Measurements from ENCODE around the gene ERBB2. TPM values are rescaled to one million over a fixed set of nuclear protein-coding genes. Genes with fewer than 3 reads are reported as not detected.

Gene ERBB2
- total and polyA plus RNA-seq, 9 of the 15 experiments (the other 6 are each of a cell fraction or from before 2014, with no cell fraction given), result 0.74 to 5.6 (median 3.3) TPM

DNA sequence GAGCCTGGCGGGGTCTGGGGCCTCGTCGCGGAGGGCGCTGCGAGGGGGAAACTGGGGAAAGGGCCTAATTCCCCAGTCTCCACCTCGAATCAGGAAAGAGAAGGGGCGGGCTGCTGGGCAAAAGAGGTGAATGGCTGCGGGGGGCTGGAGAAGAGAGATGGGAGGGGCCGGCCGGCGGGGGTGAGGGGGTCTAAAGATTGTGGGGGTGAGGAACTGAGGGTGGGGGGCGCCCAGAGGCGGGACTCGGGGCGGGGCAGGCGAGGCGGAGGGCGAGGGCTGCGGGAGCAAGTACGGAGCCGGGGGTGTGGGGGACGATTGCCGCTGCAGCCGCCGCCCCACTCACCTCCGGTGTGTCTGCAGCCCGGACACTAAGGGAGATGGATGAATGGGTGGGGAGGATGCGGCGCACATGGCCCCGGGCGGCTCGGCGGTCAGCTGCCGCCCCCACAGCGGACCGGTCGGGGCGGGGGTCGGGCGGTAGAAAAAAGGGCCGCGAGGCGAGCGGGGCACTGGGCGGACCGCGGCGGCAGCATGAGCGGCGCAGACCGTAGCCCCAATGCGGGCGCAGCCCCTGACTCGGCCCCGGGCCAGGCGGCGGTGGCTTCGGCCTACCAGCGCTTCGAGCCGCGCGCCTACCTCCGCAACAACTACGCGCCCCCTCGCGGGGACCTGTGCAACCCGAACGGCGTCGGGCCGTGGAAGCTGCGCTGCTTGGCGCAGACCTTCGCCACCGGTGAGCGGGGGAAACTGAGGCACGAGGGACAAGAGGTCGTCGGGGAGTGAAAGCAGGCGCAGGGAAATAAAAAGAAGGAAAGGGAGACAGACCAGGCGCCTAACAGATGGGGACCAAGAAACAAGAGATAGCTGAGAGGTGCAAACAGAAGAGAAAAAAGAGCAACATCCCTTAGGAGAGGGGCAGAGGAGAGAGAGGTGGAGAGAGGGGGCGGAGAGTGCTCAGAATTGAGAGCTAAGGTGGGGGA, 31.6 kb upstream of the ERBB2 start, which contains the start of gene PNMT (continued):
- TF ChIP-seq, protein P1, sequence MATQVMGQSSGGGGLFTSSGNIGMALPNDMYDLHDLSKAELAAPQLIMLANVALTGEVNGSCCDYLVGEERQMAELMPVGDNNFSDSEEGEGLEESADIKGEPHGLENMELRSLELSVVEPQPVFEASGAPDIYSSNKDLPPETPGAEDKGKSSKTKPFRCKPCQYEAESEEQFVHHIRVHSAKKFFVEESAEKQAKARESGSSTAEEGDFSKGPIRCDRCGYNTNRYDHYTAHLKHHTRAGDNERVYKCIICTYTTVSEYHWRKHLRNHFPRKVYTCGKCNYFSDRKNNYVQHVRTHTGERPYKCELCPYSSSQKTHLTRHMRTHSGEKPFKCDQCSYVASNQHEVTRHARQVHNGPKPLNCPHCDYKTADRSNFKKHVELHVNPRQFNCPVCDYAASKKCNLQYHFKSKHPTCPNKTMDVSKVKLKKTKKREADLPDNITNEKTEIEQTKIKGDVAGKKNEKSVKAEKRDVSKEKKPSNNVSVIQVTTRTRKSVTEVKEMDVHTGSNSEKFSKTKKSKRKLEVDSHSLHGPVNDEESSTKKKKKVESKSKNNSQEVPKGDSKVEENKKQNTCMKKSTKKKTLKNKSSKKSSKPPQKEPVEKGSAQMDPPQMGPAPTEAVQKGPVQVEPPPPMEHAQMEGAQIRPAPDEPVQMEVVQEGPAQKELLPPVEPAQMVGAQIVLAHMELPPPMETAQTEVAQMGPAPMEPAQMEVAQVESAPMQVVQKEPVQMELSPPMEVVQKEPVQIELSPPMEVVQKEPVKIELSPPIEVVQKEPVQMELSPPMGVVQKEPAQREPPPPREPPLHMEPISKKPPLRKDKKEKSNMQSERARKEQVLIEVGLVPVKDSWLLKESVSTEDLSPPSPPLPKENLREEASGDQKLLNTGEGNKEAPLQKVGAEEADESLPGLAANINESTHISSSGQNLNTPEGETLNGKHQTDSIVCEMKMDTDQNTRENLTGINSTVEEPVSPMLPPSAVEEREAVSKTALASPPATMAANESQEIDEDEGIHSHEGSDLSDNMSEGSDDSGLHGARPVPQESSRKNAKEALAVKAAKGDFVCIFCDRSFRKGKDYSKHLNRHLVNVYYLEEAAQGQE (IDR thresholded peaks at IDR 0.05; ENCODE audit: borderline replicate concordance), result peak; percentile 65
- TF ChIP-seq, protein P1 (CRISPR knock-in tag; IDR thresholded peaks at IDR 0.05; ENCODE audit: low read depth), result peak; percentile 73; the same call in 1 of the 2 replicates
- no peak; the same call in 1 of the 2 replicates for TF ChIP-seq ZEB2 (IDR thresholded peaks at IDR 0.05)
- TF ChIP-seq BCOR (IDR thresholded peaks at IDR 0.05), result peak; percentile 99
- TF ChIP-seq, protein P2, sequence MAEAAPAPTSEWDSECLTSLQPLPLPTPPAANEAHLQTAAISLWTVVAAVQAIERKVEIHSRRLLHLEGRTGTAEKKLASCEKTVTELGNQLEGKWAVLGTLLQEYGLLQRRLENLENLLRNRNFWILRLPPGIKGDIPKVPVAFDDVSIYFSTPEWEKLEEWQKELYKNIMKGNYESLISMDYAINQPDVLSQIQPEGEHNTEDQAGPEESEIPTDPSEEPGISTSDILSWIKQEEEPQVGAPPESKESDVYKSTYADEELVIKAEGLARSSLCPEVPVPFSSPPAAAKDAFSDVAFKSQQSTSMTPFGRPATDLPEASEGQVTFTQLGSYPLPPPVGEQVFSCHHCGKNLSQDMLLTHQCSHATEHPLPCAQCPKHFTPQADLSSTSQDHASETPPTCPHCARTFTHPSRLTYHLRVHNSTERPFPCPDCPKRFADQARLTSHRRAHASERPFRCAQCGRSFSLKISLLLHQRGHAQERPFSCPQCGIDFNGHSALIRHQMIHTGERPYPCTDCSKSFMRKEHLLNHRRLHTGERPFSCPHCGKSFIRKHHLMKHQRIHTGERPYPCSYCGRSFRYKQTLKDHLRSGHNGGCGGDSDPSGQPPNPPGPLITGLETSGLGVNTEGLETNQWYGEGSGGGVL (CRISPR knock-in tag; IDR thresholded peaks at IDR 0.05), result no peak
- TF ChIP-seq, protein P3, sequence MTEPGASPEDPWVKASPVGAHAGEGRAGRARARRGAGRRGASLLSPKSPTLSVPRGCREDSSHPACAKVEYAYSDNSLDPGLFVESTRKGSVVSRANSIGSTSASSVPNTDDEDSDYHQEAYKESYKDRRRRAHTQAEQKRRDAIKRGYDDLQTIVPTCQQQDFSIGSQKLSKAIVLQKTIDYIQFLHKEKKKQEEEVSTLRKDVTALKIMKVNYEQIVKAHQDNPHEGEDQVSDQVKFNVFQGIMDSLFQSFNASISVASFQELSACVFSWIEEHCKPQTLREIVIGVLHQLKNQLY (CRISPR knock-in tag; conservative IDR thresholded peaks at IDR 0.05), result no peak
- TF ChIP-seq GATAD2A (IDR thresholded peaks at IDR 0.05), result peak; percentile 95
- TF ChIP-seq CC2D1A (IDR thresholded peaks at IDR 0.05), result no peak
- TF ChIP-seq YY1 (IDR thresholded peaks at IDR 0.05; ENCODE audit: borderline replicate concordance in 1 of 3, control insufficient read depth in 1 of 3, extremely low read depth in 1 of 3, insufficient read depth in 3 of 3, insufficient read length in 1 of 3, insufficient replicate concordance in 2 of 3, low read depth in 1 of 3, low read length in 2 of 3), result peak in 1 of 3 experiments; percentile 16
- no peak for TF ChIP-seq ZNF184 (CRISPR knock-in tag; IDR thresholded peaks at IDR 0.05)
- no peak for TF ChIP-seq ZNF324 (CRISPR knock-in tag; IDR thresholded peaks at IDR 0.05)
- no peak for TF ChIP-seq RUNX1 (IDR thresholded peaks at IDR 0.05; ENCODE audit: low read depth)
- peak; percentile 70; the same call in 1 of the 2 replicates for TF ChIP-seq ETV5 (CRISPR knock-in tag; IDR thresholded peaks at IDR 0.05; ENCODE audit: low read depth)
- TF ChIP-seq GABPA (tag; conservative IDR thresholded peaks at IDR 0.05; ENCODE audit: low read depth), result 0 out of 2 replicates have a peak, but pooled peaks have one; percentile 6
- TF ChIP-seq GABPB2 (CRISPR knock-in tag; conservative IDR thresholded peaks at IDR 0.05), result no peak
- TF ChIP-seq SIN3B (IDR thresholded peaks at IDR 0.05; ENCODE audit: low read depth), result peak; percentile 44; the same call in 1 of the 2 replicates
